CD8-positive, alpha-beta memory T cell (primary cell): Measurements from ENCODE around the gene ACY1. TPM values are rescaled to one million over a fixed set of nuclear protein-coding genes. Genes with fewer than 3 reads are reported as not detected.

Experiments
- CTCF ChIA-PET: fragments of 350-600 bp; sonication (Branson Sonifier 250); formaldehyde crosslinking; loops from one replicate; lab custom pipeline; 2021; ENCODE audit warnings: antibody characterized with exemption; lab: Charles Lee
- POLR2A ChIA-PET: fragments of 350-600 bp; sonication (Branson Sonifier 250); formaldehyde crosslinking; loops from one replicate; lab custom pipeline; 2021; ENCODE audit warnings: antibody characterized with exemption; lab: Charles Lee
- DNase-seq, 5 donors: peaks; one replicate each; pipeline versions ENCODE4 v3.0.0 to v3.0.0-alpha.2; 2020 to 2022; ENCODE audit warnings: mixed read lengths in 1 of 5
- H3K27ac ChIP-seq: one replicate; pipeline ENCODE4 v1.7.0; 2013; ENCODE audit warnings: low read depth, mild to moderate bottlenecking, low read length, moderate library complexity
- H3K27me3 ChIP-seq: 2 replicates; pipeline ENCODE4 v1.7.0; 2013; ENCODE audit warnings: low read length, mild to moderate bottlenecking; ENCODE audit not compliant: insufficient read depth, poor library complexity, severe bottlenecking
- H3K36me3 ChIP-seq: 2 replicates; pipeline ENCODE4 v1.7.0; 2013; ENCODE audit warnings: mild to moderate bottlenecking, low read length, moderate library complexity; ENCODE audit not compliant: insufficient read depth
- H3K4me1 ChIP-seq: 2 replicates; pipeline ENCODE4 v1.7.0; 2013; ENCODE audit warnings: mild to moderate bottlenecking, low read length, moderate library complexity; ENCODE audit not compliant: insufficient read depth
- H3K4me3 ChIP-seq: 2 replicates; pipeline ENCODE4 v1.7.0; 2013; ENCODE audit warnings: mild to moderate bottlenecking, low read length
- H3K9me3 ChIP-seq: 2 replicates; pipeline ENCODE4 v1.7.0; 2013; ENCODE audit warnings: mild to moderate bottlenecking, low read length
- H3K27ac Mint-ChIP-seq, 8 donors: one replicate each; pipeline ENCODE4 v1.8.0; 2020 to 2021; ENCODE audit warnings: mixed read lengths in 8 of 8, mild to moderate bottlenecking in 6 of 8, inconsistent platforms in 3 of 8, moderate library complexity in 3 of 8
- H3K27me3 Mint-ChIP-seq, 2 donors: one replicate each; pipeline ENCODE4 v1.8.0; 2020 to 2021; ENCODE audit warnings: mixed read lengths in 2 of 2, mild to moderate bottlenecking in 1 of 2, moderate library complexity in 1 of 2
- H3K36me3 Mint-ChIP-seq, 3 donors: one replicate each; pipeline ENCODE4 v1.8.0; 2020 to 2021; ENCODE audit warnings: mixed read lengths in 3 of 3, inconsistent platforms in 1 of 3, mild to moderate bottlenecking in 1 of 3
- H3K4me1 Mint-ChIP-seq, 3 donors: one replicate each; pipeline ENCODE4 v1.8.0; 2020 to 2021; ENCODE audit warnings: mixed read lengths in 3 of 3, inconsistent platforms in 1 of 3, mild to moderate bottlenecking in 1 of 3
- H3K4me3 Mint-ChIP-seq, 7 donors: one replicate each; pipeline ENCODE4 v1.8.0; 2020 to 2021; ENCODE audit warnings: mixed read lengths in 7 of 7, mild to moderate bottlenecking in 6 of 7, moderate library complexity in 4 of 7, inconsistent platforms in 2 of 7
- H3K9me3 Mint-ChIP-seq, 5 donors: one replicate each; pipeline ENCODE4 v1.8.0; 2020 to 2022; ENCODE audit warnings: mixed read lengths in 5 of 5, mild to moderate bottlenecking in 3 of 5, moderate library complexity in 2 of 5, inconsistent platforms in 1 of 5
- polyA plus RNA-seq: library from polyadenylated mRNA; unstranded; fragments of 300-500 nt; fragmentation: Illumina TruSeq; gene quantifications from one replicate; pipeline ENCODE4 v1.2.3, GENCODE V29; 2021
- total RNA-seq, 2 experiments: library from RNA; stranded (reverse); gene quantifications; one replicate each; pipeline ENCODE4 v1.2.3, GENCODE V29; 2021

Gene ACY1
- total and polyA plus RNA-seq, 3 experiments from 2014 or later, result 13.8 to 49.0 (median 46.1) TPM

GRCh38 chr3:51938780-51939425, 44.4 kb upstream of the ACY1 start:
- Mint-ChIP-seq H3K4me3 (peak overlapping the region in 6 of 7 donors; percentile 2 to 79 (median 8)), H3K4me1 (peaks cover 23 to 48% (median 34%) of the 10 kb centered on the region in 3 donors), H3K27ac (peak overlapping the region in 4 of 8 donors; percentile 3 to 36 (median 8)), H3K27me3 (no peaks in the 10 kb centered on the region), H3K9me3 (no peaks in the 10 kb centered on the region), H3K36me3 (peaks cover 3 to 61% (median 5%) of the 10 kb centered on the region in 3 donors)
- no peak overlapping the region for H3K4me3 ChIP-seq
- no peaks in the 10 kb centered on the region for H3K9me3 ChIP-seq
- POLR2A ChIA-PET, result no interaction called here
- CTCF ChIA-PET, result no interaction called here
- H3K36me3 ChIP-seq, result peaks cover 32% of the 10 kb centered on the region
- DNase-seq, result no peak
- H3K27me3 ChIP-seq, result no peaks in the 10 kb centered on the region
- H3K4me1 ChIP-seq, result peaks cover 30% of the 10 kb centered on the region
- H3K27ac ChIP-seq, result no peak overlapping the region

- POLR2A ChIA-PET, result interaction anchor here (0.6 to 1.2 kb wide), 4 partner anchors 27 to 42 kb away, joined by 3 to 5 read pairs (median 3); partner anchors contain the start of genes ABHD14A, ABHD14B and ACY1
These were observed 42.5 kb upstream of the ACY1 start for GRCh38 chr3:51940648-51941462.

DNA sequence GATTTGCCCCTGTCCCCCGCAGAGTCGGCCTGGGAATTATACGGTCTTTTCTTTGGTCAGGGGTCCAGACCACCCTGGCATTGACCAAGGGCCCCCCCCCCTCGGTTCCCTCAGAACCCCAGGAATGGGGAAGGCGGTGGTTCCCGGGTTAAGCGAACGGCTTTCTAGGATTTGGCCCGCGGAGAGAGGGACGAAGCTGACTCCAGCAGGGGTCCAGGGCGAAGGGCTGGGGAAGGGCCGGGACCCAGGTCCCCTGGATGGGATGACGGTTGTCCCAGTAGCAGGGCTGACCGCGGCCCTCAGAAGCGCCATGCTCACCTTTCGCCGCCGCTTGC, 41.9 kb upstream of the ACY1 start:
- peaks cover 30% of the 10 kb centered on the region for H3K4me1 ChIP-seq
- peaks cover 23 to 50% (median 34%) of the 10 kb centered on the region in 3 donors for H3K4me1 Mint-ChIP-seq
- H3K27me3 Mint-ChIP-seq, result no peaks in the 10 kb centered on the region
- POLR2A ChIA-PET, result interaction anchor here (0.6 to 1.2 kb wide), 4 partner anchors 27 to 41 kb away, joined by 3 to 6 read pairs (median 4); partner anchors contain the start of genes ABHD14A, ABHD14B and ACY1
- peak overlapping the region; percentile 51 to 95 (median 77) for H3K27ac Mint-ChIP-seq
- H3K36me3 ChIP-seq, result peaks cover 20% of the 10 kb centered on the region
- peak overlapping the region; percentile 86 to 95 (median 92) for H3K4me3 Mint-ChIP-seq
- CTCF ChIA-PET, result interaction anchor here (0.6 to 6.2 kb wide), 20 partner anchors 9 to 391 kb away, joined by 3 to 65 read pairs (median 4); partner anchors contain the start of genes ABHD14A, ABHD14B, ACY1 and GPR62
- no peaks in the 10 kb centered on the region for H3K9me3 ChIP-seq
- H3K36me3 Mint-ChIP-seq, result peaks cover 0 to 36% (median 5%) of the 10 kb centered on the region in 3 donors
- peak overlapping the region; percentile 70 for H3K27ac ChIP-seq
- DNase-seq, result no peak
- H3K9me3 Mint-ChIP-seq, result no peaks in the 10 kb centered on the region
- H3K27me3 ChIP-seq, result no peaks in the 10 kb centered on the region
- peak overlapping the region; percentile 89 for H3K4me3 ChIP-seq

More at GRCh38 chr3:51940648-51941462, 42.5 kb upstream of the ACY1 start:
- Mint-ChIP-seq H3K27me3 (no peaks in the 10 kb centered on the region), H3K9me3 (no peaks in the 10 kb centered on the region), H3K36me3 (peaks cover 0 to 41% (median 5%) of the 10 kb centered on the region in 3 donors), H3K4me3 (peak overlapping the region; percentile 81 to 95 (median 89)), H3K4me1 (peaks cover 23 to 50% (median 34%) of the 10 kb centered on the region in 3 donors), H3K27ac (peak overlapping the region; percentile 51 to 95 (median 76))
- Histone ChIP-seq H3K27ac (peak overlapping the region; percentile 70), H3K9me3 (no peaks in the 10 kb centered on the region), H3K36me3 (peaks cover 25% of the 10 kb centered on the region), H3K4me3 (peak overlapping the region; percentile 89), H3K4me1 (peaks cover 30% of the 10 kb centered on the region), H3K27me3 (no peaks in the 10 kb centered on the region)
- DNase-seq, result no peak
- CTCF ChIA-PET, result interaction anchor here (0.6 to 6.2 kb wide), 19 partner anchors 8 to 391 kb away, joined by 3 to 65 read pairs (median 4); partner anchors contain the start of genes ABHD14A, ABHD14B, ACY1 and GPR62

DNA sequence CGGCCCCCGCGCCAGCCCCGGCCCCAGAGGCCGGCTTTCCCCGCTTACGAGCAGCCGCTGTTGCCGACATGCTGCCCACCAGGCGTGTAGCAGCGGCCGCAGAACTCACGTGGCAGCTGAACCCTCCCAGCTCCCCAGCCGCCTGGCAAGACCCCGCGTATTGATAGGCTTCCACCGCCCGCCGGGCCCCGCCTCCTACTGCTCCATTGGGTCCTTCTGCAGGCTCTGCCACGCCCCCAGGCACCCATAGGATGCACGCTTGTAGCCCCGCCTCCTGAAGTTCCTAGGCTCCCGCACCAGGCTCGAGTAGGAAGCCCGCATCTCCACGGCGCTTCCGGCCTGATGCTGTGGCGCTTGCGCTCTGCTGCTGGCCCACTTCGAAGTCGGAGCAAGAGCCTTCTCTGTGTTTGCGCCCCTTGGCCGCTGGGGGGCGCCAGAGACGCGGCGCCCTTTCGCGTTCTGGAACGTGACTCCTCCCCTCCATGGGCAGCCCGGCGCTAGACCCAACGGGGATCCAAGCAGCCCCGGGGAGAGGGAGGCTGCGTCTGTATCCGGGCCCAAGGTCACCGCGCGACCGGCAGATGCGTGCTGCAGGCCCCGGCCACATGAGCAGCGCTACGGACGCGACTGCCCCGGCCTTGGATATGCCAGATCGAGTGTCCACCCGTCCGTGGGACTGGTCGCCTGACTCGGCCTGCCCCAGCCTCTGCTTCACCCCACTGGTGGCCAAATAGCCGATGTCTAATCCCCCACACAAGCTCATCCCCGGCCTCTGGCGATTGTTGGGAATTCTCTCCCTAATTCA, 41.3 kb upstream of the ACY1 start, which contains the start of the genes PARP3 and RRP9:
PARP3 (plus strand) TSS at position 566 of the 805 bp plus-strand sequence. CDS start 993 bp downstream, outside the sequence.
RRP9 (minus strand) TSS at position 107 of the 805 bp plus-strand sequence; CDS start at position 70, 37 bp downstream.
- Mint-ChIP-seq H3K27ac (peak within 1 kb of the TSS; percentile 74 to 97 (median 91)), H3K9me3 (no peaks in the 10 kb centered on the region), H3K4me1 (peaks cover 23 to 50% (median 34%) of the 10 kb centered on the region in 3 donors), H3K27me3 (no peaks in the 10 kb centered on the region), H3K4me3 (peak within 1 kb of the TSS; percentile 86 to 95 (median 92)), H3K36me3 (peaks cover 0 to 31% (median 0%) of the 10 kb centered on the region in 3 donors)
- peak; percentile 99 to 100 (median 99) for DNase-seq
- Histone ChIP-seq H3K27ac (peak within 1 kb of the TSS; percentile 79), H3K4me3 (peak within 1 kb of the TSS; percentile 96), H3K4me1 (peaks cover 30% of the 10 kb centered on the region), H3K27me3 (no peaks in the 10 kb centered on the region), H3K9me3 (no peaks in the 10 kb centered on the region), H3K36me3 (peaks cover 14% of the 10 kb centered on the region)
- ChIA-PET POLR2A (interaction anchor here (0.6 to 1.7 kb wide), 6 partner anchors 26 to 54 kb away, joined by 3 to 7 read pairs (median 6); partner anchors contain the start of genes ABHD14A, ABHD14B, ACY1 and RPL29), CTCF (interaction anchor here (0.6 to 6.2 kb wide), 30 partner anchors 8 to 392 kb away, joined by 3 to 65 read pairs (median 4); partner anchors contain the start of genes ABHD14A, ABHD14B, ACY1 and GPR62)

DNA sequence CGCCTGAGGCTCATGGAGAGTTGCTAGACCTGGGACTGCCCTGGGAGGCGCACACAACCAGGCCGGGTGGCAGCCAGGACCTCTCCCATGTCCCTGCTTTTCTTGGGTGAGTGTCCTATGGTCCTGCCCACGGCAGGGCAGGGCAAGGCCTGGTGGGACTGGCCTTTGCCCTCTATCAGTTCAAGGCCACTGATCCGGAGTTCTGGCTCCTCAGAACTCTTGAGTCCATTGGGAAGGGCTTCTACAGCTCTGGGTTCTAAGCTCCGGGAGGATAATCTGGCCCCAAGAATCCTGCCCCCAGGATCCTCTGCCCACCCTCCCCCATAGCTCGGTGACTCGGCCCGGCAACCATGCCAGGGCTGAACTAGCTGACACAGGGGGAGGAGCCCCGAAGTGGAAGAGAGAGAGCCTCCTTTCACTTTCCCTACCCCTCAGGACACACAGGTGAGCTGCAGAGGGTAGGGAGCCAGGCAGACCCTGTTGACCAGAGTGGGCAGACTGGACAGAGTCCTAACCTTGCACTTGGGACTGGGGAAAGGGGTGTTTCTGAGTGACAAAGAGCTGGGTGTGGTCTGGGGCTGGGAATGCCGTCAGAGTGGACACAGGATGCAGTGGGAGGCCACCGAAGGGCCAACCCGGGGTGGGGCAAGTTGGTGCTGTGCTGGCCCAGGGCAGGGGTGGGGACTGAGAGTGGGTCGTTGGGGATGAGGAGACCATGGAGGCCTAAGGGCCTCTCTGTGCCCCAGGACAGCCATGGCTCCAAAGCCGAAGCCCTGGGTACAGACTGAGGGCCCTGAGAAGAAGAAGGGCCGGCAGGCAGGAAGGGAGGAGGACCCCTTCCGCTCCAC, 40.5 kb upstream of the ACY1 start:
- H3K4me1 ChIP-seq, result peaks cover 30% of the 10 kb centered on the region
- no peaks in the 10 kb centered on the region for H3K9me3 ChIP-seq
- Mint-ChIP-seq H3K36me3 (peaks cover 0 to 23% (median 0%) of the 10 kb centered on the region in 3 donors), H3K9me3 (no peaks in the 10 kb centered on the region), H3K4me3 (peak overlapping the region; percentile 86 to 95 (median 92)), H3K27me3 (no peaks in the 10 kb centered on the region), H3K4me1 (peaks cover 23 to 50% (median 34%) of the 10 kb centered on the region in 3 donors), H3K27ac (peak overlapping the region; percentile 74 to 97 (median 91))
- peak overlapping the region; percentile 96 for H3K4me3 ChIP-seq
- H3K27ac ChIP-seq, result peak overlapping the region; percentile 79
- H3K27me3 ChIP-seq, result no peaks in the 10 kb centered on the region
- H3K36me3 ChIP-seq, result peaks cover 7% of the 10 kb centered on the region
- peak; percentile 26 to 70 (median 42) for DNase-seq
- ChIA-PET POLR2A (interaction anchor here (0.6 to 1.7 kb wide), 5 partner anchors 25 to 558 kb away, joined by 3 to 7 read pairs (median 5); partner anchors contain the start of genes ABHD14B, ACY1 and RPL29), CTCF (interaction anchor here (0.8 to 6.2 kb wide), 17 partner anchors 8 to 202 kb away, joined by 3 to 65 read pairs (median 5); partner anchors contain the start of genes ABHD14A, ABHD14B, ACY1 and GPR62)
